Uterus (tissue), 4 donors: Measurements from ENCODE around the gene C22orf23. TPM values are rescaled to one million over a fixed set of nuclear protein-coding genes. Genes with fewer than 3 reads are reported as not detected.

ENCODE experiments used
- DNase-seq, 2 donors: peaks; one replicate each; pipeline ENCODE4 v3.0.0-alpha.2; 2019 to 2020
- H3K27ac ChIP-seq, 2 donors: fragments of 200-600 bp; sonication (generic); 1 replicate in 1 of 2; 2 replicates in 1 of 2; pipeline ENCODE4 v1.5.1; 2016 to 2018
- H3K27me3 ChIP-seq, 2 donors: fragments of 200-600 bp; sonication (generic); one replicate each; pipeline ENCODE4 v1.5.1; 2018 to 2019; ENCODE audit warnings: control low read depth in 1 of 2
- H3K36me3 ChIP-seq, 2 donors: fragments of 200-600 bp; sonication (generic); one replicate each; pipeline ENCODE4 v1.5.1; 2019; ENCODE audit warnings: control low read depth in 1 of 2
- H3K4me1 ChIP-seq, 2 donors: fragments of 200-600 bp; sonication (generic); one replicate each; pipeline ENCODE4 v1.5.1; 2018 to 2019; ENCODE audit warnings: control low read depth in 1 of 2
- H3K4me3 ChIP-seq, 2 donors: fragments of 200-600 bp; sonication (generic); 1 replicate in 1 of 2; 2 replicates in 1 of 2; pipeline ENCODE4 v1.5.1; 2018 to 2019; ENCODE audit warnings: mild to moderate bottlenecking in 1 of 2
- H3K9me3 ChIP-seq, 2 donors: fragments of 200-600 bp; sonication (generic); one replicate each; pipeline ENCODE4 v1.5.1; 2019; ENCODE audit warnings: control low read depth in 1 of 2
- CTCF ChIP-seq, 4 experiments: fragments of 200-600 bp in 2 of 4; fragments of 450-650 bp in 2 of 4; sonication (generic) in 2 of 4; IDR thresholded peaks; one replicate each; pipeline ENCODE4 v1.5.1; 2016 to 2019; ENCODE audit warnings: antibody characterized with exemption in 4 of 4, mild to moderate bottlenecking in 2 of 4, moderate library complexity in 1 of 4
- POLR2A ChIP-seq, 2 donors: fragments of 450-650 bp; IDR thresholded peaks; one replicate each; pipeline ENCODE4 v1.6.1; 2016; ENCODE audit warnings: antibody characterized with exemption in 2 of 2, mild to moderate bottlenecking in 1 of 2, moderate library complexity in 1 of 2
- intact Hi-C: fragments of 100-400 bp; cut with DNase I; formaldehyde crosslinking; loops from one replicate; pipeline ENCODE4 v1.15.1; 2023; ENCODE audit warnings: low total_unique reads
- total RNA-seq, 4 donors: library from RNA; depleted of rRNA in 3 of 4; stranded (reverse); fragments of >200 nt in 3 of 4; gene quantifications; one replicate each; pipeline versions ENCODE4 v1.1.0 to v1.2.4, GENCODE V29; 2014 to 2023
- donor health status: DM: yes; HTN: yes; CAD: no.

Gene C22orf23
- total RNA-seq, 4 donors from 2014 or later, result 0.40 to 0.76 TPM; not detected in 2

DNA sequence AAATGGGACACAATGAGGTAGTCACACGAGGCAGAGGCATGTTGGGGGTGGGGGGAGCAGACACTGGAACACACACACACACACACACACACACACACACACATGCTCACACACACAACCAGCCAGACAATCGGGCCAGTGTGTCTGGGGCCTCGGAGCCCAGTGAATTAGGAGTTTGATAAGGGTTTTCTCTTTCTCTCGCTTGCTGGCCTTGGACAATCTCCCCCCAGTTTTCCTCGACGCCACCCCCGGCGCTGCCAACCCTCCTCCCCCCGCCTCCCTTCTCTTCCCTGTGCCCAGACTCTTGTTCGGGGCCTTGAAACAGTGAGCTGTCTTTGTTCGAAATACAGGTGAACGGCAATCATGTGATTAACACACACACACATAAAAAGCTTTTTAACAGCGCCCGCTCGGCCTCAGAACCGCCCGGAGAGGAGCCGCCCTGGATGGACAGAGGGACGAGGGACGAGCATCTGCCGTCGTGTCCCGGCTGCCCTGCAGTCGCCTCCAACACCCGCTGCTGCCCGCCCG, 32.4 kb upstream of the C22orf23 start:
- H3K36me3 ChIP-seq, result no peaks in the 10 kb centered on the region
- no peaks in the 10 kb centered on the region for H3K4me1 ChIP-seq
- TF ChIP-seq POLR2A (IDR thresholded peaks at IDR 0.05) (no peak), CTCF (IDR thresholded peaks at IDR 0.05) (no peak)
- no peak for DNase-seq
- no peaks in the 10 kb centered on the region for H3K27me3 ChIP-seq
- intact Hi-C loops, result no loop called here
- H3K27ac ChIP-seq, result no peak overlapping the region
- H3K9me3 ChIP-seq, result no peaks in the 10 kb centered on the region
- H3K4me3 ChIP-seq, result no peak overlapping the region

GRCh38 chr22:37985050-37985585, 31.7 kb upstream of the C22orf23 start:
- intact Hi-C loops, result no loop called here
- Histone ChIP-seq H3K36me3 (no peaks in the 10 kb centered on the region), H3K27me3 (no peaks in the 10 kb centered on the region), H3K9me3 (no peaks in the 10 kb centered on the region), H3K4me1 (no peaks in the 10 kb centered on the region), H3K27ac (no peak overlapping the region), H3K4me3 (no peak overlapping the region)
- DNase-seq, result no peak
- TF ChIP-seq POLR2A (IDR thresholded peaks at IDR 0.05), result no peak

DNA sequence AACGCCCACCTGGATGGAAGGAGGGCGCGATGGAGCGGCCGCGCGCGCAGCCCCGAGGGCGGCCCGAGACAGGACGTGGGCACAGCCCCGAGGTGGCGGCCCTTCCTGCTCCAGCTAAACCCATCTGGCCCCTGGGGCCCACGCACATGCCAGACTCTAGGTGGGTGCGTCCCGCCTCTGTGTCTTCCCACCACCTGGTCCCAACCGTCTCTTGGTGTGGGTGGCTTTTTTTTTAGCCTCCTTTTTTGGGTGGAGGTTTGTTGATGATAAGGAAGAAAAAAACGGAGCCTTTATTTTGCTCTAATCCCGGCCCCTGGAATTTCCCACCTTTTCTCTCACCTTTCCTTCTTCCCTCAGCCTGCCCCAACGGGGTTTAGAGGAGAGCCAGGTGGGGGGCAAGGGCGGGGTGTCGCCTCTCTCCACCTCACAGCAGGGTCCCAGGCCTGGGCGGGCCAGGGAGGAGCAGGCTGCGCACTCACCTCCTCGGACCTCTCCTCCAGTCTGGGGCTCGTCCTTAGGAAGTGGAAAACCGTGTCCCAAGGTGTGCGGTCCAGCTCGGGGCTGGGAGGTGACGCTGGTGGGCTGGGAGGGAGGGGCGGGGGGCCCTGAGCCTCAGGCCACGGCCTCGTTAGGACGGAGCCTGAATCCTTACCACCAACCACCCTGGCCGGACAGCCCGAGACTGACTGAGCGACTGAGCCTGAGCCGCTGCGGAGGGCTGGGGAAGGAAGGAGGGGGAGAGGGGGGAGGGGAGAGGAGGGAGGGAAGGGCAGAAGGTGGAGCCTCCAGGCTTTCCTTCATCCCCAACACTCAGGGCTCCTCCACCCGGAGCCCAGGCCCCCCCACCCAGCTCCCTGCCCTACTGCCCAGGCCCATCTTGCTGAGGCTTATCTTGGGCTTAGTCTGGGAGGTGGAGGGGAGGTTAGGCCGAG, 30.7 kb upstream of the C22orf23 start, which contains the start of gene SOX10:
TSS of gene SOX10 (minus strand) at position 696 of the 932 bp plus-strand sequence. CDS start 771 bp downstream, outside the sequence.
- intact Hi-C loops, result no loop called here
- no peak within 1 kb of the TSS for H3K4me3 ChIP-seq
- TF ChIP-seq POLR2A (IDR thresholded peaks at IDR 0.05) (no peak), CTCF (IDR thresholded peaks at IDR 0.05) (no peak)
- DNase-seq, result no peak
- H3K4me1 ChIP-seq, result no peaks in the 10 kb centered on the region
- no peaks in the 10 kb centered on the region for H3K27me3 ChIP-seq
- no peaks in the 10 kb centered on the region for H3K36me3 ChIP-seq
- no peak within 1 kb of the TSS for H3K27ac ChIP-seq
- no peaks in the 10 kb centered on the region for H3K9me3 ChIP-seq

DNA sequence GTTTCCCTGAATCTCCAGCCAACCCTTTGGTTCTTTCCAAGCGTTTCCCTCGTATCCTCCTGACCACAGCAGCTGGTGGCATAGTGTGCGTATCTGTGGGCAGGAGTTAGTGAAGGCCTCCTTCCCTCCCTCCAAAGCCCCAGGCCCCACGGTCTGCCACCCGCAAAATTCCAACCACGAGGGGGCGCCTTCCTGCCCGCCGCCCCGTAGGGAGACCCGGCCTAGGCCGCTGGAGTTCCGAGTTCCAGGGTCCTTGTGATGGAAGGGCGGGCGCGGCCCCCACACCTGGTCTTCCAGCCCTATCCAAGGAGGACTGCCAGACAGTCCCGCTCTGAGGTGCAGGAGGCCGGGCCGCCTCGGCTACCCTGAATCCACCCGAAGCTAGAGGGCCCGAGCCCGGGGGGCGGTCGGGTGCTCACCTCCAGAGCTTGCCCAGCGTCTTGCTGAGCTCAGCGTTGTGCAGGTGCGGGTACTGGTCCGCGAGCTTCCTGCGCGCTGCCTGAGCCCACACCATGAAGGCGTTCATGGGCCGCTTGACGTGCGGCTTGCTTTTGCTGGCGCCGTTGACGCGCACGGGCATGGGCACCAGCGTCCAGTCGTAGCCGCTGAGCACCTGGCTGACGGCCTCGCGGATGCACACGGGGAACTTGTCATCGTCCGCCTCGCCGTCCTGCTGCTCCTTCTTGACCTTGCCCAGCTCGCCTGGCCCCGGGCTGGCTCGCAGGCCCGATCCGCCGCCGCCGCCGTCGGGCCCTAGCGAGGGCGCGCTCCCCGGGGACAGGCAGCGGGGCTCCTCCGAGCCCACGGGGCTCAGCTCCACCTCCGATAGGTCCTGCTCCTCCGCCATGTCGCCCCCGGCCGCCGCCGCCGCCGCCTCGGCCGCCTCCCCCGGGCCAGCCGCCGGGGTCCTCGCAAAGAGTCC, 29.8 kb upstream of the C22orf23 start:
- Histone ChIP-seq H3K9me3 (no peaks in the 10 kb centered on the region), H3K36me3 (no peaks in the 10 kb centered on the region), H3K27me3 (no peaks in the 10 kb centered on the region), H3K4me3 (no peak overlapping the region), H3K4me1 (no peaks in the 10 kb centered on the region), H3K27ac (no peak overlapping the region)
- DNase-seq, result no peak
- intact Hi-C loops, result no loop called here
- TF ChIP-seq POLR2A (IDR thresholded peaks at IDR 0.05) (no peak), CTCF (IDR thresholded peaks at IDR 0.05) (no peak)

- no peaks in the 10 kb centered on the region for H3K27me3 ChIP-seq
- no peaks in the 10 kb centered on the region for H3K36me3 ChIP-seq
- no peak for DNase-seq
- H3K4me1 ChIP-seq, result no peaks in the 10 kb centered on the region
- intact Hi-C loops, result no loop called here
- TF ChIP-seq POLR2A (IDR thresholded peaks at IDR 0.05), result no peak
- TF ChIP-seq CTCF (IDR thresholded peaks at IDR 0.05), result no peak
- H3K27ac ChIP-seq, result no peak overlapping the region
- H3K4me3 ChIP-seq, result no peak overlapping the region
- H3K9me3 ChIP-seq, result no peaks in the 10 kb centered on the region
These were observed 28.9 kb upstream of the C22orf23 start for GRCh38 chr22:37982151-37982785.
